Body of pancreas (tissue), 4 donors: ENCODE results near the gene SH3BP1. TPM values are rescaled to one million over a fixed set of nuclear protein-coding genes. Genes with fewer than 3 reads are reported as not detected.
"Not testable (repeated sequence)": the region's sequence is repeated elsewhere in the genome, so short reads cannot be mapped to it uniquely, and the experiment has no call there.

Source experiments
- ATAC-seq: fragments of 150-250 bp; one replicate; pipeline ENCODE4 v1.9.1; 2016
- DNase-seq, 4 donors: peaks; one replicate each; pipeline ENCODE4 v3.0.0-alpha.2; 2019
- H3K27ac ChIP-seq, 4 donors: fragments of 200-600 bp; sonication (generic); 1 replicate in 3 of 4; 2 replicates in 1 of 4; pipeline versions ENCODE4 v1.5.1 to v1.6.1; 2016 to 2019; ENCODE audit warnings: mild to moderate bottlenecking in 1 of 4, mixed read lengths in 1 of 4, moderate library complexity in 1 of 4
- H3K27me3 ChIP-seq, 2 donors: fragments of 200-600 bp; sonication (generic); one replicate each; pipeline ENCODE4 v1.6.0; 2016; ENCODE audit warnings: mild to moderate bottlenecking in 1 of 2
- H3K36me3 ChIP-seq, 2 donors: fragments of 200-600 bp; sonication (generic); replicated peaks in 1 of 2; 2 replicates each; pipeline ENCODE4 v1.5.1; 2016; ENCODE audit warnings: low read depth in 2 of 2; ENCODE audit not compliant: insufficient read depth in 1 of 2
- H3K4me1 ChIP-seq: fragments of 200-600 bp; sonication (generic); one replicate; pipeline ENCODE4 v1.6.0; 2016
- H3K4me3 ChIP-seq, 2 donors: fragments of 200-600 bp; sonication (generic); 1 replicate in 1 of 2; 2 replicates in 1 of 2; pipeline ENCODE4 v1.5.1; 2016 to 2019
- H3K9me3 ChIP-seq, 3 donors: fragments of 200-600 bp; sonication (generic); 1 replicate in 2 of 3; 2 replicates in 1 of 3; pipeline ENCODE4 v1.5.1; 2016
- POLR2A ChIP-seq, 3 donors: fragments of 450-650 bp; IDR thresholded peaks; one replicate each; pipeline ENCODE4 v1.6.1; 2016; ENCODE audit warnings: antibody characterized with exemption in 3 of 3, mild to moderate bottlenecking in 2 of 3
- WGBS, 2 donors: methylation state at CpG; one replicate each; pipeline ENCODE4 v1.1.5; 2017; 5-methylcytosine and 5-hydroxymethylcytosine counted together
- intact Hi-C: fragments of 100-400 bp; cut with DNase I; formaldehyde crosslinking; loops from one replicate; pipeline ENCODE4 v1.15.1; 2023
- total RNA-seq, 2 donors: library from RNA; depleted of rRNA; stranded (reverse); fragments of >200 nt; gene quantifications; one replicate each; pipeline ENCODE4 v1.1.0, GENCODE V29; 2016
- TF ChIP-seq, protein P1 (sequence below), 7 experiments: fragments of 450-650 bp in 4 of 7; fragments of 200-600 bp in 3 of 7; sonication (generic) in 3 of 7; IDR thresholded peaks; one replicate each; pipeline ENCODE4 v1.5.1; 2016 to 2019; ENCODE audit warnings: antibody characterized with exemption in 7 of 7

The SH3BP1 gene
- total RNA-seq, 2 donors from 2014 or later = 2.0 to 40.0 TPM

DNA sequence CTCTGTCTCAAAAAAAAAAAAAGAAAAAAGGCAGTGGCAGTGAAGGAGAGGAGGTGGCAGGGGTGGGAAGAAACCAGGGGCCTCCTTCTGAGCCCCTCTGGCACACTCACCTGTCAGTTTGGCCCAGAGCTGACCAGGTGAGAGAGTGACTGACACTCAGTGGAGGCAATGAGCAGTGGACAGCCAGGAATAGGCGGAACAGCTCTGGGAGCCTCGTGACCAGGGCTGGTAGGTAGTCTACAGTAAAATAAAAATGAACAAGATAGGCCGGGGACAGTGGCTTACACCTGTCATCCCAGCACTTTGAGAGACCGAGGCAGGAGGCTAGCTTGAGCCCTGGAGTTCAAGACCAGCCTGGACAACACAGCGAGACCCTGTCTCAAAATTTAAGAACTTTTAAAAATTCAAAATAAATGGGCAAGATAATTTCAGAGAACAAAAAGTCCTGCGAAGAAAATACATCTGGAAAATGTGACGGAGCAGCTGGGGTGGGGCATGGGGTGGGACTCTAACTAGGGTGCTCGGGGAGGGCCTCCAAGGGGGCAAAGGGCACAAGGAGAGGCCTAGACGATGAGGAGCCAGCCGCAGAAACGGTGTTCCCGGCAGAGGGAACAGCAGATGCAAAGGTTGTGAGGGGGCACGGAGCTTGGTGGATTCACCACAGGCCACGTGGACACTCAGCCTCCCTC lies 15.2 kb downstream of the SH3BP1 start:
- peaks cover 12% of the 10 kb centered on the region for H3K4me1 ChIP-seq
- H3K36me3 ChIP-seq = no peaks in the 10 kb centered on the region
- H3K27ac ChIP-seq = no peak overlapping the region
- H3K27me3 ChIP-seq = no peaks in the 10 kb centered on the region
- no peak for DNase-seq
- TF ChIP-seq POLR2A (IDR thresholded peaks at IDR 0.05) = no peak
- TF ChIP-seq, protein P1, sequence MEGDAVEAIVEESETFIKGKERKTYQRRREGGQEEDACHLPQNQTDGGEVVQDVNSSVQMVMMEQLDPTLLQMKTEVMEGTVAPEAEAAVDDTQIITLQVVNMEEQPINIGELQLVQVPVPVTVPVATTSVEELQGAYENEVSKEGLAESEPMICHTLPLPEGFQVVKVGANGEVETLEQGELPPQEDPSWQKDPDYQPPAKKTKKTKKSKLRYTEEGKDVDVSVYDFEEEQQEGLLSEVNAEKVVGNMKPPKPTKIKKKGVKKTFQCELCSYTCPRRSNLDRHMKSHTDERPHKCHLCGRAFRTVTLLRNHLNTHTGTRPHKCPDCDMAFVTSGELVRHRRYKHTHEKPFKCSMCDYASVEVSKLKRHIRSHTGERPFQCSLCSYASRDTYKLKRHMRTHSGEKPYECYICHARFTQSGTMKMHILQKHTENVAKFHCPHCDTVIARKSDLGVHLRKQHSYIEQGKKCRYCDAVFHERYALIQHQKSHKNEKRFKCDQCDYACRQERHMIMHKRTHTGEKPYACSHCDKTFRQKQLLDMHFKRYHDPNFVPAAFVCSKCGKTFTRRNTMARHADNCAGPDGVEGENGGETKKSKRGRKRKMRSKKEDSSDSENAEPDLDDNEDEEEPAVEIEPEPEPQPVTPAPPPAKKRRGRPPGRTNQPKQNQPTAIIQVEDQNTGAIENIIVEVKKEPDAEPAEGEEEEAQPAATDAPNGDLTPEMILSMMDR (IDR thresholded peaks at IDR 0.05) = no peak
- H3K9me3 ChIP-seq = no peaks in the 10 kb centered on the region
- intact Hi-C loops = no loop called here
- H3K4me3 ChIP-seq = no peak overlapping the region
- ATAC-seq = no peak
- 82% methylated on average over 14 of the region's 14 CpGs for WGBS, 2 donors

DNA sequence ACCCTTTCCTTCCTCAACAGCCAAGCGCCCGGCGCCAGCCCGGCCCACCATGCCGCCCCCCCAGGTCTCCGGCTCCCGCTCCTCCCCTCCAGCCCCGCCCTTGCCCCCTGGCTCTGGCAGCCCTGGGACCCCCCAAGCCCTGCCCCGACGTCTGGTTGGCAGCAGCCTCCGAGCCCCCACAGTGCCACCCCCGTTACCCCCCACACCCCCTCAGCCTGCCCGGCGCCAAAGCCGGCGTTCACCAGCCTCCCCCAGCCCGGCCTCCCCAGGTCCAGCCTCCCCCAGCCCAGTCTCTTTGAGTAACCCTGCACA lies 15.7 kb downstream of the SH3BP1 start:
- no peaks in the 10 kb centered on the region for H3K27me3 ChIP-seq
- H3K9me3 ChIP-seq = no peaks in the 10 kb centered on the region
- H3K4me1 ChIP-seq = peaks cover 17% of the 10 kb centered on the region
- H3K4me3 ChIP-seq = no peak overlapping the region
- intact Hi-C loops = no loop called here
- DNase-seq (no peak), ATAC-seq (no peak)
- no peak for TF ChIP-seq POLR2A (IDR thresholded peaks at IDR 0.05)
- TF ChIP-seq, protein P1 (IDR thresholded peaks at IDR 0.05) = no peak
- H3K27ac ChIP-seq = no peak overlapping the region
- WGBS, 2 donors = 85 to 91% methylated on average over 8 to 11 of the region's 17 CpGs
- H3K36me3 ChIP-seq = no peaks in the 10 kb centered on the region

DNA sequence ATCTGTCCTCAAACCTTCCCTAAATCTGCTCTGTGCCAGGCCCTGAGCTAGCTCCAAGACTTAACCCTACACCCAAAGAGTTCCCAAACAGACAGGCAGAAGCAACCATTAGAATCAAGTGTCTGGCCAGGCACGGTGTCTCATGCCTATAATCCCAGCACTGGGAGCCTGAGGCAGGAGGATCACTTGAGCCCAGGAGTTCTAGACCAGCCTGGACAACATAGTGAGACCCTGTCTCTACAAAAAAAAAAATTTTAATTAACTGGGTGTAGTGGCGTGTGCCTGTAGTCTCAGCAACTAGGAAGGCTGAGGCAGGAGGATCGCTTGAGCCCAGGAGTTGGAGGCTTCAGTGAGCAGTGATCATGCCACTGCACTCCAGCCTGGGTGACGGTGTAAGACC lies 17.1 kb downstream of the SH3BP1 start:
- H3K9me3 ChIP-seq, intact Hi-C loops, H3K36me3 ChIP-seq, DNase-seq, H3K4me3 ChIP-seq, ATAC-seq, H3K27ac ChIP-seq, H3K27me3 ChIP-seq: not testable (repeated sequence)
- peaks cover 31% of the 10 kb centered on the region for H3K4me1 ChIP-seq
- 94 to 96% methylated on average over 3 to 4 of the region's 4 CpGs for WGBS, 2 donors

DNA sequence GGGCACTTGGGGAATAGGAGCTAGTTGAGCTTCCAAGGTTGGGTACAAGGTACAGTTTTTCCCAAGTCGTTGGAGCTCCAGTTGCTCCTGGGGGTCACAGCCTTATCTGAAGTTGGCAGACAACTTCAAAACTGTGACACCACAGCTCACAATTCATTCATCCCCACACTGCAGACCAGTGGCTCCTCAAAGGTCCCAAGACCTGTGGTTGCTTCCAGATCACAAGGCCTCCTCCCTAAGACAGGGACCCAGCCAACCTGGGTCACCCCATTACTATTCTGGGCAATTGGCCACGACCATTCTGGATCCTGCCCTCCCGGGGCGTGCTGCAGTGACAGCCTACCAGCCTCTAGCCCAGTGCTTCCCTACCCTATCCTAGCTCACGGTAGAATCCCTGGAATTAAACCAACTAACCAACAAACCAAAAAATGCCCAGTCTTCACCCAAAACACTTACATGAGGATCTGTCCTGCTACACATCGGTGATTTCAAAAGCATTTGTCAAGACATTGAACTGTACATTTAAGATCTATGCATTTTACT lies 18.2 kb downstream of the SH3BP1 start:
- TF ChIP-seq, protein P1 (IDR thresholded peaks at IDR 0.05) = no peak
- no peak for TF ChIP-seq POLR2A (IDR thresholded peaks at IDR 0.05)
- WGBS, 2 donors = 5% methylated on average over 6 of the region's 6 CpGs
- DNase-seq (no peak), ATAC-seq (no peak)
- Histone ChIP-seq H3K36me3 (no peaks in the 10 kb centered on the region), H3K27me3 (no peaks in the 10 kb centered on the region), H3K4me3 (no peak overlapping the region), H3K9me3 (no peaks in the 10 kb centered on the region), H3K4me1 (peaks cover 31% of the 10 kb centered on the region), H3K27ac (peak overlapping the region; percentile 44 to 81 (median 64))
- intact Hi-C loops = no loop called here

DNA sequence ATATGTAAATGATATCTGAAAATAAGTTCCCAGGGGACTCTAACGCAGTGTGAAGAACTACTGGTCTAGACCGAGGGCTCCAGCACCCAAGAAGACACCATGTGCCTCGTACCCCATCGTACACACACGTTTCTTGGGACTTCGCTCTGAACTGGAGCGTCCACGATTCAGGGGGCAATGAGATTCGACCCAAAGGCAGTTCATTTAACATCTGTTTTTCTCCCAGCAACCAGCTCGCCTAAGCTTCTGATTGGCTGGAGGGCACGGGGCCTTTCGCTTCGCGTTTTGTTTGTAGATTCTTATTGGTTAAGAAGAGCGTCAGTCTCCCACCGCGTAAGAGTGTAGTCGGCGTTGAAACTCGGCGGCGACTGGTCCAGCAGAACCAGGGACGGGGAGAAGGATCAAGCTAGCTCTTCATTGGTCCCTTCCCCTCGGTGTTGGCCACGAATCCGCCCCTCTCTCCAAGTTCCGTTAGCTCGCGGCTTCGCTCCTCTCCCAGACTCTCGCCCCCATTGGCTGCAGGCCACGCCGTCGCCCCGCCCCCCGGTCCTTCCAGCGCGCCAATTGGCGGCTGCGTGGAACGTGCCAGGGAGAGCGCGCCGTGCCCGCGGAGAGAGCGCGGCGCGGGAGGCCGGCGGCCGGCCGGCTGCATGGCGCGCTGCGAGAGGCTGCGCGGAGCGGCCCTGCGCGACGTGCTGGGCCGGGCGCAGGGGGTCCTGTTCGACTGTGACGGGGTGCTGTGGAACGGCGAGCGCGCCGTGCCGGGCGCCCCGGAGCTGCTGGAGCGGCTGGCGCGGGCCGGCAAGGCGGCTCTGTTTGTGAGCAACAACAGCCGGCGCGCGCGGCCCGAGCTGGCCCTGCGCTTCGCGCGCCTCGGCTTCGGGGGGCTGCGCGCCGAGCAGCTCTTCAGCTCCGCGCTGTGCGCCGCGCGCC lies 18.9 kb downstream of the SH3BP1 start, which contains the start of gene PDXP:
TSS of gene PDXP (plus strand) at position 591 of the 933 bp plus-strand sequence. CDS start at position 651, 60 bp downstream.
- H3K9me3 ChIP-seq = no peaks in the 10 kb centered on the region
- peak within 1 kb of the TSS; percentile 44 to 81 (median 64) for H3K27ac ChIP-seq
- no peaks in the 10 kb centered on the region for H3K27me3 ChIP-seq
- peak; percentile 96 for ATAC-seq
- no peaks in the 10 kb centered on the region for H3K36me3 ChIP-seq
- DNase-seq = peak; percentile 99
- intact Hi-C loops = no loop called here
- peak within 1 kb of the TSS; percentile 21 to 28 for H3K4me3 ChIP-seq
- peaks cover 31% of the 10 kb centered on the region for H3K4me1 ChIP-seq
- 0 to 6% methylated on average over 8 to 61 of the region's 101 CpGs for WGBS, 2 donors
- TF ChIP-seq, protein P1 (IDR thresholded peaks at IDR 0.05) = peak in 1 of 7 experiments; percentile 18
- peak in 2 of 3 donors; percentile 30 to 46 for TF ChIP-seq POLR2A (IDR thresholded peaks at IDR 0.05)
